SU-DHL-6 (cell line): ENCODE results near the gene ARAP3.

ENCODE experiments used
- H2AFZ ChIP-seq: fragments of 200-600 bp; sonication (generic); 2 replicates; pipeline ENCODE4 v1.6.1; 2014; ENCODE audit warnings: low read depth, mild to moderate bottlenecking, moderate library complexity, mixed read lengths, antibody characterized with exemption, low read length; ENCODE audit not compliant: severe bottlenecking
- H3F3A ChIP-seq: fragments of 200-600 bp; shearing (Covaris generic); 2 replicates; pipeline ENCODE4 v1.6.0; 2016; ENCODE audit warnings: antibody characterized with exemption, mild to moderate bottlenecking; ENCODE audit not compliant: insufficient read depth
- H3K27ac ChIP-seq: fragments of 200-600 bp; sonication (generic); 2 replicates; pipeline ENCODE4 v1.5.1; 2016; ENCODE audit warnings: low read depth, mild to moderate bottlenecking, low read length, moderate library complexity, mixed read lengths
- H3K27me3 ChIP-seq: fragments of 200-600 bp; sonication (generic), shearing (Covaris generic); 2 replicates; pipeline ENCODE4 v1.6.0; 2014; ENCODE audit warnings: mild to moderate bottlenecking, low read length
- H3K36me3 ChIP-seq: fragments of 200-600 bp; sonication (generic); 2 replicates; pipeline ENCODE4 v1.6.1; 2014; ENCODE audit warnings: mild to moderate bottlenecking, low read length, mixed read lengths
- H3K4me2 ChIP-seq: fragments of 300-600, 200-600 bp; shearing (Covaris generic), sonication (generic); 2 replicates; pipeline ENCODE4 v1.6.0; 2014; ENCODE audit warnings: low read length, low read depth, mild to moderate bottlenecking; ENCODE audit not compliant: poor library complexity, severe bottlenecking
- H3K4me3 ChIP-seq: fragments of 200-600 bp; sonication (generic); 2 replicates; pipeline ENCODE4 v1.5.1; 2014; ENCODE audit warnings: antibody characterized with exemption, low read length, mild to moderate bottlenecking, mixed read lengths; ENCODE audit not compliant: insufficient read depth, poor library complexity, severe bottlenecking
- H3K79me2 ChIP-seq: fragments of 200-600 bp; sonication (generic); 2 replicates; pipeline ENCODE4 v1.6.1; 2014; ENCODE audit warnings: mild to moderate bottlenecking, low read length, moderate library complexity; ENCODE audit not compliant: insufficient read depth
- H3K9ac ChIP-seq: fragments of 200-600 bp; sonication (generic); 2 replicates; pipeline ENCODE4 v1.7.0; 2014; ENCODE audit warnings: mild to moderate bottlenecking, low read length
- H3K9me2 ChIP-seq: fragments of 200-600 bp; sonication (generic); replicated peaks from 2 replicates; pipeline ENCODE4 v1.6.1; 2014; ENCODE audit warnings: low read length; ENCODE audit not compliant: insufficient read depth
- H3K9me3 ChIP-seq: fragments of 200-600 bp; sonication (generic); 2 replicates; pipeline ENCODE4 v1.6.1; 2014; ENCODE audit warnings: low read length, mixed read lengths; ENCODE audit not compliant: insufficient read depth
- H4K20me1 ChIP-seq: fragments of 200-600 bp; sonication (generic); 2 replicates; pipeline ENCODE4 v1.6.1; 2014; ENCODE audit warnings: low read depth, mild to moderate bottlenecking, antibody characterized with exemption, low read length, moderate library complexity, mixed read lengths
- CTCF ChIP-seq: fragments of 200-600 bp; sonication (generic); IDR thresholded peaks from one replicate; pipeline ENCODE4 v1.5.1; 2017; ENCODE audit warnings: antibody characterized with exemption, mild to moderate bottlenecking, low read length, moderate library complexity; ENCODE audit not compliant: insufficient read depth, poor library complexity, severe bottlenecking
- EZH2phosphoT487 ChIP-seq: fragments of 200-600 bp; sonication (generic), shearing (Covaris generic); conservative IDR thresholded peaks from 2 replicates; pipeline ENCODE4 v1.6.1; 2018; ENCODE audit warnings: mild to moderate bottlenecking, antibody characterized with exemption, low read length, moderate library complexity, mixed read lengths

ARAP3 gene

GRCh38 chr5:141683596-141684141 lies 1.6 kb upstream of the ARAP3 start:
- Histone ChIP-seq H3K9me3 (no peaks in the 10 kb centered on the region), H3K36me3 (no peaks in the 10 kb centered on the region), H3K4me2 (no peak overlapping the region), H3K9me2 (no peaks in the 10 kb centered on the region), H3K79me2 (no peaks in the 10 kb centered on the region), H2AFZ (no peak overlapping the region), H3F3A (no peaks in the 10 kb centered on the region), H3K27ac (no peak overlapping the region), H3K4me3 (no peak overlapping the region), H3K9ac (no peak overlapping the region), H3K27me3 (no peaks in the 10 kb centered on the region), H4K20me1 (no peaks in the 10 kb centered on the region)
- TF ChIP-seq EZH2phosphoT487 (no peak), CTCF (no peak)

GRCh38 chr5:141681295-141681694 lies 735 bp downstream of the ARAP3 start:
- TF ChIP-seq CTCF (no peak), EZH2phosphoT487 (no peak)
- no peaks in the 10 kb centered on the region for H3K36me3 ChIP-seq
- H2AFZ ChIP-seq, result no peak overlapping the region
- H3K9me2 ChIP-seq, result no peaks in the 10 kb centered on the region
- no peaks in the 10 kb centered on the region for H3K79me2 ChIP-seq
- H3K9me3 ChIP-seq, result no peaks in the 10 kb centered on the region
- no peak overlapping the region for H3K27ac ChIP-seq
- no peaks in the 10 kb centered on the region for H3F3A ChIP-seq
- no peak overlapping the region for H3K9ac ChIP-seq
- H4K20me1 ChIP-seq, result no peaks in the 10 kb centered on the region
- no peak overlapping the region for H3K4me2 ChIP-seq
- no peak overlapping the region for H3K4me3 ChIP-seq
- H3K27me3 ChIP-seq, result no peaks in the 10 kb centered on the region

GRCh38 chr5:141680751-141681201 lies 1.3 kb downstream of the ARAP3 start:
- Histone ChIP-seq H4K20me1 (no peaks in the 10 kb centered on the region), H3K9ac (no peak overlapping the region), H3K36me3 (no peaks in the 10 kb centered on the region), H3K79me2 (no peaks in the 10 kb centered on the region), H3K4me3 (no peak overlapping the region), H3K27me3 (no peaks in the 10 kb centered on the region), H3F3A (no peaks in the 10 kb centered on the region), H3K27ac (no peak overlapping the region), H3K4me2 (no peak overlapping the region), H3K9me2 (no peaks in the 10 kb centered on the region), H3K9me3 (no peaks in the 10 kb centered on the region), H2AFZ (no peak overlapping the region)
- TF ChIP-seq CTCF (no peak), EZH2phosphoT487 (no peak)
